Measurements from ENCODE around the gene IDE.
"Not testable (repeated sequence)": the region's sequence is repeated elsewhere in the genome, so short reads cannot be mapped to it uniquely, and the experiment has no call there.

The IDE gene

GRCh38 chr10:92413519-92413918, 160.4 kb downstream of the IDE start:
- DNase-seq = no peak

- DNase-seq = no peak
These were observed 160.9 kb downstream of the IDE start for GRCh38 chr10:92413011-92413410.

- DNase-seq = no peak
These were observed 162.5 kb downstream of the IDE start for GRCh38 chr10:92411406-92411805.

GRCh38 chr10:92410501-92410900, 163.4 kb downstream of the IDE start:
- DNase-seq = no peak

- DNase-seq = no peak
These were observed 165.9 kb downstream of the IDE start for GRCh38 chr10:92408017-92408361.

GRCh38 chr10:92407305-92408016, 166.4 kb downstream of the IDE start:
- DNase-seq = no peak

GRCh38 chr10:92405419-92405924, 168.4 kb downstream of the IDE start:
- no peak for DNase-seq

GRCh38 chr10:92404612-92405418, 169.1 kb downstream of the IDE start:
- DNase-seq = no peak

- not testable (repeated sequence) for DNase-seq
These were observed 171.7 kb downstream of the IDE start for GRCh38 chr10:92402234-92402633.
